GM18907 (cell line): ENCODE data around the gene CEP57L1.
A peak's percentile ranks its signal among the peaks of the same experiment; 100 is the strongest.
"Not testable (repeated sequence)": the region's sequence is repeated elsewhere in the genome, so short reads cannot be mapped to it uniquely, and the experiment has no call there.

Experiments used
- ATAC-seq: cut with Tn5 transposase; IDR thresholded peaks from one replicate; pipeline ENCODE4 v1.9.1; 2021; ENCODE audit warnings: mild to moderate bottlenecking, moderate library complexity; ENCODE audit not compliant: unreplicated experiment

CEP57L1 gene

GRCh38 chr6:109104512-109104911 lies 9.2 kb downstream of the CEP57L1 start:
- ATAC-seq = no peak

GRCh38 chr6:109105681-109106080 lies 10.4 kb downstream of the CEP57L1 start:
- no peak for ATAC-seq

GRCh38 chr6:109109663-109110062 lies 14.4 kb downstream of the CEP57L1 start:
- not testable (repeated sequence) for ATAC-seq

GRCh38 chr6:109112663-109113062 lies 17.4 kb downstream of the CEP57L1 start:
- ATAC-seq = not testable (repeated sequence)

GRCh38 chr6:109117346-109118035 lies 22.2 kb downstream of the CEP57L1 start:
- ATAC-seq = peak; percentile 82

GRCh38 chr6:109118337-109118736 lies 23.0 kb downstream of the CEP57L1 start:
- ATAC-seq = no peak

- no peak for ATAC-seq
These were observed 23.6 kb downstream of the CEP57L1 start for GRCh38 chr6:109118871-109119354.

- ATAC-seq = no peak
These were observed 26.1 kb downstream of the CEP57L1 start for GRCh38 chr6:109121411-109121810.

- no peak for ATAC-seq
These were observed 28.9 kb downstream of the CEP57L1 start for GRCh38 chr6:109124219-109124618.

- ATAC-seq = no peak
These were observed 30.2 kb downstream of the CEP57L1 start for GRCh38 chr6:109125504-109125903.

GRCh38 chr6:109130065-109130464 lies 34.8 kb downstream of the CEP57L1 start:
- no peak for ATAC-seq

- not testable (repeated sequence) for ATAC-seq
These were observed 40.3 kb downstream of the CEP57L1 start for GRCh38 chr6:109135600-109135999.

- ATAC-seq = not testable (repeated sequence)
These were observed 40.7 kb downstream of the CEP57L1 start for GRCh38 chr6:109136039-109136438.

- ATAC-seq = not testable (repeated sequence)
These were observed 41.2 kb downstream of the CEP57L1 start for GRCh38 chr6:109136530-109136929.

- no peak for ATAC-seq
These were observed 43.8 kb downstream of the CEP57L1 start for GRCh38 chr6:109139109-109139508.

- not testable (repeated sequence) for ATAC-seq
These were observed 46.8 kb downstream of the CEP57L1 start for GRCh38 chr6:109142067-109142466.

GRCh38 chr6:109143191-109143590 lies 47.9 kb downstream of the CEP57L1 start:
- ATAC-seq = no peak

GRCh38 chr6:109148251-109148650 lies 52.9 kb downstream of the CEP57L1 start:
- not testable (repeated sequence) for ATAC-seq

GRCh38 chr6:109148716-109149115 lies 53.4 kb downstream of the CEP57L1 start:
- not testable (repeated sequence) for ATAC-seq

- ATAC-seq = no peak
These were observed 58.4 kb downstream of the CEP57L1 start for GRCh38 chr6:109153752-109154151.

GRCh38 chr6:109164331-109164730 lies 69.0 kb downstream of the CEP57L1 start:
- no peak for ATAC-seq

GRCh38 chr6:109165392-109165974 lies 70.2 kb downstream of the CEP57L1 start:
- ATAC-seq = no peak
